ENCODE data around the gene PELI3. TPM values are rescaled to one million over a fixed set of nuclear protein-coding genes. Genes with fewer than 3 reads are reported as not detected.

Gene PELI3
- total RNA-seq, 1 donor from 2014 or later, result 7.7 TPM

- no peak for DNase-seq
- H3K9me3 Mint-ChIP-seq (ENCODE audit: unreplicated experiment), result peaks cover 3% of the 10 kb centered on the region
- H3K27me3 Mint-ChIP-seq (ENCODE audit: unreplicated experiment), result peaks cover 15% of the 10 kb centered on the region
- no peaks in the 10 kb centered on the region for H3K36me3 Mint-ChIP-seq (ENCODE audit: unreplicated experiment)
- TF ChIP-seq, protein P1, sequence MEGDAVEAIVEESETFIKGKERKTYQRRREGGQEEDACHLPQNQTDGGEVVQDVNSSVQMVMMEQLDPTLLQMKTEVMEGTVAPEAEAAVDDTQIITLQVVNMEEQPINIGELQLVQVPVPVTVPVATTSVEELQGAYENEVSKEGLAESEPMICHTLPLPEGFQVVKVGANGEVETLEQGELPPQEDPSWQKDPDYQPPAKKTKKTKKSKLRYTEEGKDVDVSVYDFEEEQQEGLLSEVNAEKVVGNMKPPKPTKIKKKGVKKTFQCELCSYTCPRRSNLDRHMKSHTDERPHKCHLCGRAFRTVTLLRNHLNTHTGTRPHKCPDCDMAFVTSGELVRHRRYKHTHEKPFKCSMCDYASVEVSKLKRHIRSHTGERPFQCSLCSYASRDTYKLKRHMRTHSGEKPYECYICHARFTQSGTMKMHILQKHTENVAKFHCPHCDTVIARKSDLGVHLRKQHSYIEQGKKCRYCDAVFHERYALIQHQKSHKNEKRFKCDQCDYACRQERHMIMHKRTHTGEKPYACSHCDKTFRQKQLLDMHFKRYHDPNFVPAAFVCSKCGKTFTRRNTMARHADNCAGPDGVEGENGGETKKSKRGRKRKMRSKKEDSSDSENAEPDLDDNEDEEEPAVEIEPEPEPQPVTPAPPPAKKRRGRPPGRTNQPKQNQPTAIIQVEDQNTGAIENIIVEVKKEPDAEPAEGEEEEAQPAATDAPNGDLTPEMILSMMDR (IDR thresholded peaks at IDR 0.05; ENCODE audit: partially characterized antibody, unreplicated experiment), result no peak
- H3K4me3 Mint-ChIP-seq (ENCODE audit: unreplicated experiment), result peak overlapping the region; percentile 38
- H3K4me1 Mint-ChIP-seq (ENCODE audit: low read depth, unreplicated experiment), result peaks cover 10% of the 10 kb centered on the region
- H3K27ac Mint-ChIP-seq (ENCODE audit: unreplicated experiment), result no peak overlapping the region
Observed at GRCh38 chr11:66477263-66478201, 10.8 kb downstream of the PELI3 start.

DNA sequence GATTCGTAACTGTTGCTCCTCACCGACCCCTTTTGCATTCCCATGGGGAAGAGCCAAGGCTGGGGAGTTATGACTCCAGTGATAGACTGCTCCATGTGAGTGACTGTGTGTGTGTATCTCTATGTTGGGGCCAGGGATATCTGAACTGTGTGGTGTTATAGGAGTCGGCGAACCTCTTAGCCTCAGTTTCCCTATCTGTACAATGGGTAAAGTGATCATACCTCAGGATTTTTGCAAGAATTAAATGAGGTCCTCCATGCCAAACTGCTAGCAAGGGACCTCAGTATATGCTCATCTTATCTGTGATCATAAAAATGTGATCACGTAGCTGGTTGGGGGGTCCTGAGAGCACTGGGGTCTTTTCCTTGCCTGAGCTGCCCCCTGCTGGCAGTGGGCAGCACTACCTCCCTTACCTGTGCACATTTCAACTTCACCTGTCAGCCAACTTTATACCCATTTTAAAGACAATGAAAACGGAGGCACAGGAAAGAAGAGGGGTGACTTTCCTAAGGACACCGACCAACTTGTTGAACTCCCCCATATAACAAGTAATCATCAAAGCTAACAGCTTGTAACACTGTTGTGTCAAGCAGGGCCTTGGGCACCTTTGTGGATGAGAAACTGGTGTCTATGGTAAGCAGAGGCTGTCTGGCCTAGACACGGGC lies 12.2 kb downstream of the PELI3 start:
- no peak for DNase-seq

GRCh38 chr11:66479394-66480116 lies 12.8 kb downstream of the PELI3 start:
- no peak for DNase-seq
- TF ChIP-seq, protein P1 (IDR thresholded peaks at IDR 0.05; ENCODE audit: partially characterized antibody, unreplicated experiment), result no peak
- Mint-ChIP-seq H3K27me3 (ENCODE audit: unreplicated experiment) (peaks cover 15% of the 10 kb centered on the region), H3K4me1 (ENCODE audit: low read depth, unreplicated experiment) (peaks cover 6% of the 10 kb centered on the region), H3K9me3 (ENCODE audit: unreplicated experiment) (peaks cover 3% of the 10 kb centered on the region), H3K4me3 (ENCODE audit: unreplicated experiment) (peak overlapping the region; percentile 96), H3K27ac (ENCODE audit: unreplicated experiment) (peak overlapping the region; percentile 88), H3K36me3 (ENCODE audit: unreplicated experiment) (no peaks in the 10 kb centered on the region)

More for the DNA sequence above, 12.2 kb downstream of the PELI3 start:
- H3K27me3 Mint-ChIP-seq (ENCODE audit: unreplicated experiment), result peaks cover 15% of the 10 kb centered on the region
- peaks cover 3% of the 10 kb centered on the region for H3K9me3 Mint-ChIP-seq (ENCODE audit: unreplicated experiment)
- TF ChIP-seq, protein P1 (IDR thresholded peaks at IDR 0.05; ENCODE audit: partially characterized antibody, unreplicated experiment), result peak; percentile 86
- peak overlapping the region; percentile 88 for H3K27ac Mint-ChIP-seq (ENCODE audit: unreplicated experiment)
- H3K4me1 Mint-ChIP-seq (ENCODE audit: low read depth, unreplicated experiment), result peaks cover 9% of the 10 kb centered on the region
- peak overlapping the region; percentile 96 for H3K4me3 Mint-ChIP-seq (ENCODE audit: unreplicated experiment)
- no peaks in the 10 kb centered on the region for H3K36me3 Mint-ChIP-seq (ENCODE audit: unreplicated experiment)

DNA sequence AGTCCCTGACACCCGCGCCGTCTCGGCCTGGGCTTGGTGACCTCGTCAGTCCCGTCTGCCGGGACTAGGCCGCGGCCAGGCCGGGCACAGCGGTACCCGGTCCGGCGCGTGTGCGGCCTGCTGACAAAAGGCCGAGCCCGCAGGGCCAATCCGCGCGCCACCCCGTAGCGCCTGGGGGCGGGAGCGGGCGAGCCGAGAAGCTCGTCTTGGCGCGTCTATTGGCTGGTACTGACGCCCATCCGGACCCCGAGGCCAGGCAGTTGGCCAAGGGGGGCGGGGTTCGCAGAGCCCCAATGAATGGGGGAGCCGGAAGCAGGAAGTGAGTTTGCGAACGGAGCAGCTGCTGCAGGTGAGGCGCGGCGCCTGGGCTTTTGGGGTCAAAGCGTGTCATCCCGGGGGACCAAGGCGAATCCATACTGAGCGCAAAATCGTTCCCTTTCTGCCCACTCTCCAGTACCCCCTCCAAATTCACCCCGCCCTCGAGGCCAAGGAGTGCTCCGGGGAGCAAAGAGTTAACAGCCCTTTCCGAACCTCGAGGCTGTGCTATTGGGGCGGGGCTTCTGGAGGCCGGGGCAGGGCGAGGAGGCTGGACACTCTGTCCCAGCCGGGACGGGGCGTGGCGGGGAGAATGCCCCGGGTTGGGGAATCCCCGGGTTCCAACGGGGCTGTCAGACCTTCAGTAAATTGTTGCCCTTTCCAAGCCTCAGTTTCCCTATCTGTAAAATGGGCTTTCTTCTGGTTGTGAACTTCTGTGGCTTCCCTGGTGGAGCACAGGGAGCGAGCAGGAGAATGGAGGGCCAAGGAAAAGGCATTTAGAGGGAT lies 13.6 kb downstream of the PELI3 start, which contains the start of gene DPP3:
DPP3 (plus strand) TSS at position 318 of the 822 bp plus-strand sequence. CDS start 1,767 bp downstream, outside the sequence.
- TF ChIP-seq, protein P1 (IDR thresholded peaks at IDR 0.05; ENCODE audit: partially characterized antibody, unreplicated experiment), result no peak
- Mint-ChIP-seq H3K9me3 (ENCODE audit: unreplicated experiment) (peaks cover 3% of the 10 kb centered on the region), H3K4me1 (ENCODE audit: low read depth, unreplicated experiment) (peaks cover 6% of the 10 kb centered on the region), H3K4me3 (ENCODE audit: unreplicated experiment) (peak within 1 kb of the TSS; percentile 96), H3K27ac (ENCODE audit: unreplicated experiment) (peak within 1 kb of the TSS; percentile 88), H3K27me3 (ENCODE audit: unreplicated experiment) (peaks cover 13% of the 10 kb centered on the region), H3K36me3 (ENCODE audit: unreplicated experiment) (no peaks in the 10 kb centered on the region)
- peak; percentile 98 for DNase-seq
